ENCODE results near the gene XXYLT1.

The XXYLT1 gene

GRCh38 chr3:195077611-195078540 lies 193.1 kb downstream of the XXYLT1 start:
- DNase-seq (ENCODE audit: low read depth) = no peak
- H3K4me3 ChIP-seq (ENCODE audit: control insufficient read depth, low read depth, low read length) = no peak overlapping the region
- TF ChIP-seq CTCF (conservative IDR thresholded peaks at IDR 0.05; ENCODE audit: control insufficient read depth, insufficient read depth, low read depth, low read length) = no peak

GRCh38 chr3:195076981-195077610 lies 193.9 kb downstream of the XXYLT1 start:
- TF ChIP-seq CTCF (conservative IDR thresholded peaks at IDR 0.05; ENCODE audit: control insufficient read depth, insufficient read depth, low read depth, low read length) = no peak
- no peak for DNase-seq (ENCODE audit: low read depth)
- H3K4me3 ChIP-seq (ENCODE audit: control insufficient read depth, low read depth, low read length) = no peak overlapping the region

- peak; percentile 26 for DNase-seq (ENCODE audit: low read depth)
- no peak for TF ChIP-seq CTCF (conservative IDR thresholded peaks at IDR 0.05; ENCODE audit: control insufficient read depth, insufficient read depth, low read depth, low read length)
- no peak overlapping the region for H3K4me3 ChIP-seq (ENCODE audit: control insufficient read depth, low read depth, low read length)
Observed at GRCh38 chr3:195075941-195076875, 194.8 kb downstream of the XXYLT1 start.

- no peak overlapping the region for H3K4me3 ChIP-seq (ENCODE audit: control insufficient read depth, low read depth, low read length)
- TF ChIP-seq CTCF (conservative IDR thresholded peaks at IDR 0.05; ENCODE audit: control insufficient read depth, insufficient read depth, low read depth, low read length) = no peak
- DNase-seq (ENCODE audit: low read depth) = peak; percentile 54
Observed at GRCh38 chr3:195075199-195075940, 195.6 kb downstream of the XXYLT1 start.

GRCh38 chr3:195073866-195074860 lies 196.8 kb downstream of the XXYLT1 start:
- no peak overlapping the region for H3K4me3 ChIP-seq (ENCODE audit: control insufficient read depth, low read depth, low read length)
- TF ChIP-seq CTCF (conservative IDR thresholded peaks at IDR 0.05; ENCODE audit: control insufficient read depth, insufficient read depth, low read depth, low read length) = no peak
- no peak for DNase-seq (ENCODE audit: low read depth)

All from fibroblast of mammary gland (primary cell).